NB4 (cell line): ENCODE data around the gene CHRD.

Experiments
- POLR2A ChIP-seq: IDR thresholded peaks from 2 replicates; pipeline ENCODE4 v1.6.1; 2011; ENCODE audit warnings: mild to moderate bottlenecking; ENCODE audit not compliant: insufficient read length; ENCODE audit errors: extremely low read depth
- TF ChIP-seq, protein P1 (sequence below): IDR thresholded peaks from one replicate; pipeline ENCODE4 v1.5.1; 2012; ENCODE audit warnings: low read depth, low read length

DNA sequence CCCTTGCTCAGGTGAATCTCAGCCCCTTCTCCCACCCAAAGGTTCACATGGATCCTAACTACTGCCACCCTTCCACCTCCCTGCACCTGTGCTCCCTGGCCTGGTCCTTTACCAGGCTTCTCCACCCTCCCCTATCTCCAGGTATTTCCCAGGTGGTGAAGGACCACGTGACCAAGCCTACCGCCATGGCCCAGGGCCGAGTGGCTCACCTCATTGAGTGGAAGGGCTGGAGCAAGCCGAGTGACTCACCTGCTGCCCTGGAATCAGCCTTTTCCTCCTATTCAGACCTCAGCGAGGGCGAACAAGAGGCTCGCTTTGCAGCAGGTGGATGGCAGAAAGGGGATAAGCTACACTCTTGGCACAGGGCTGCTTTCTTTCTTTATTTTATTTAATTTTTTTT lies 37.9 kb upstream of the CHRD start:
- TF ChIP-seq POLR2A = no peak
- TF ChIP-seq, protein P1, sequence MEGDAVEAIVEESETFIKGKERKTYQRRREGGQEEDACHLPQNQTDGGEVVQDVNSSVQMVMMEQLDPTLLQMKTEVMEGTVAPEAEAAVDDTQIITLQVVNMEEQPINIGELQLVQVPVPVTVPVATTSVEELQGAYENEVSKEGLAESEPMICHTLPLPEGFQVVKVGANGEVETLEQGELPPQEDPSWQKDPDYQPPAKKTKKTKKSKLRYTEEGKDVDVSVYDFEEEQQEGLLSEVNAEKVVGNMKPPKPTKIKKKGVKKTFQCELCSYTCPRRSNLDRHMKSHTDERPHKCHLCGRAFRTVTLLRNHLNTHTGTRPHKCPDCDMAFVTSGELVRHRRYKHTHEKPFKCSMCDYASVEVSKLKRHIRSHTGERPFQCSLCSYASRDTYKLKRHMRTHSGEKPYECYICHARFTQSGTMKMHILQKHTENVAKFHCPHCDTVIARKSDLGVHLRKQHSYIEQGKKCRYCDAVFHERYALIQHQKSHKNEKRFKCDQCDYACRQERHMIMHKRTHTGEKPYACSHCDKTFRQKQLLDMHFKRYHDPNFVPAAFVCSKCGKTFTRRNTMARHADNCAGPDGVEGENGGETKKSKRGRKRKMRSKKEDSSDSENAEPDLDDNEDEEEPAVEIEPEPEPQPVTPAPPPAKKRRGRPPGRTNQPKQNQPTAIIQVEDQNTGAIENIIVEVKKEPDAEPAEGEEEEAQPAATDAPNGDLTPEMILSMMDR = no peak
